ENCODE measurements around the gene HCN3. TPM values are rescaled to one million over a fixed set of nuclear protein-coding genes. Genes with fewer than 3 reads are reported as not detected.

Gene HCN3
- total and polyA plus RNA-seq, 2 donors (not counting 3 experiments of a cell fraction or from before 2014, with no cell fraction given): 3.3 to 4.1 TPM

DNA sequence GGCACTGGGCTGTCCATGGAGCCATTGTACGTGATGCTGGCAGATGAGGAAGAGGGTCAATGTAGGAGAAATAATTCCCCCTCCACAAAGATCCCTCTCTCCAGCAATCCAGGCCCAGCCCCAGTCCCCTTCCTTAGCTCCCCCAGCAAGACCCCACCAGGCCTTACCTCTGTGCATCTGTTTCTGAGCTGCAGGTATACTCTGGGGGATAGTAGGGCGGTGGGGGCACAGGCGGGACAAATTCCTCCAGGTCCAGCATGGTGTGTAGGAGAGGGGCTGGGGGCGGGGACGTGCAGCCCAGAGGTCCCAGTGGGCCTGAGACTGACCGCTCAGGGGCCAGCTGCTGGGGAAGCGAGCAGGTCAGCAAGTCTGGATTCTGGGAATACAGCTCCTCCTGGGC, 25.7 kb upstream of the HCN3 start:
- H4K20me1 ChIP-seq (replicated peaks; ENCODE audit: control insufficient read depth, extremely low read depth, insufficient read depth, low read length): no peaks in the 10 kb centered on the region
- dilution Hi-C loops (cut with MboI; ENCODE audit: extremely low pct_ligation_motif_present, low sequenced_read_pairs): no loop called here
- H3K79me2 ChIP-seq (ENCODE audit: control insufficient read depth, insufficient read depth, low read length): peaks cover 9% of the 10 kb centered on the region
- H3K4me2 ChIP-seq (ENCODE audit: insufficient read depth, low read length): no peak overlapping the region
- H3K4me1 ChIP-seq (ENCODE audit: control insufficient read depth, extremely low read depth, insufficient read depth, low read length): peaks cover 29% of the 10 kb centered on the region
- peaks cover 6 to 16% of the 10 kb centered on the region in 2 experiments for H3K36me3 ChIP-seq (ENCODE audit: control insufficient read depth in 2 of 2, extremely low read depth in 1 of 2, insufficient read depth in 2 of 2, low read length in 2 of 2)
- H3K27ac ChIP-seq (ENCODE audit: insufficient read depth, low read depth, low read length): no peak overlapping the region
- no peaks in the 10 kb centered on the region for H3K9me3 ChIP-seq (replicated peaks; ENCODE audit: control insufficient read depth, insufficient read depth, low read length)
- POLR2A ChIA-PET: no interaction called here
- intact Hi-C loops (cut with micrococcal nuclease): loop anchor here (10.0 kb wide), 1 partner anchor 313 kb away; the partner anchor contains the start of gene ASH1L
- no peak for FAIRE-seq
- H2AFZ ChIP-seq (ENCODE audit: low read depth, low read length): no peak overlapping the region
- no peaks in the 10 kb centered on the region for H3K27me3 ChIP-seq (ENCODE audit: control insufficient read depth in 2 of 2, insufficient read depth in 2 of 2, low read length in 2 of 2)
- H3K9me1 ChIP-seq (replicated peaks; ENCODE audit: control insufficient read depth, extremely low read depth, insufficient read depth, low read length): no peaks in the 10 kb centered on the region
- DNase-seq (ENCODE audit: low read depth, low spot score): no peak
- H3K4me3 ChIP-seq (replicated peaks in 1 of 3; ENCODE audit: insufficient read depth in 1 of 3, low read depth in 1 of 3, low read length in 3 of 3): no peak overlapping the region
- CTCF ChIA-PET: interaction anchor here (0.8 to 5.8 kb wide), 35 partner anchors 8 to 401 kb away, joined by 3 to 115 read pairs (median 6); partner anchors contain the start of genes ASH1L, CLK2, FDPS and HCN3
- no peak overlapping the region for H3K9ac ChIP-seq (replicated peaks; ENCODE audit: extremely low read depth, insufficient read depth, low read length)
- no peak for TF ChIP-seq FOS (IDR thresholded peaks at IDR 0.05; ENCODE audit: borderline replicate concordance, insufficient read depth, low read length)
- no peak for TF ChIP-seq EZH2 (IDR thresholded peaks at IDR 0.05; ENCODE audit: borderline replicate concordance, low read depth, low read length, severe bottlenecking)
- no peak for TF ChIP-seq GATA2 (IDR thresholded peaks at IDR 0.05; ENCODE audit: insufficient read depth, insufficient read length, low read depth, low read length)
- TF ChIP-seq MYC (IDR thresholded peaks at IDR 0.05; ENCODE audit: low read depth, low read length): no peak
- TF ChIP-seq POLR2A (IDR thresholded peaks at IDR 0.05; ENCODE audit: low read depth, low read length): no peak
- no peak for TF ChIP-seq CTCF (IDR thresholded peaks at IDR 0.05; ENCODE audit: extremely low read depth in 1 of 2, insufficient read depth in 1 of 2, low read depth in 1 of 2, low read length in 2 of 2)
- no peak for TF ChIP-seq POLR2AphosphoS5 (IDR thresholded peaks at IDR 0.05; ENCODE audit: insufficient read depth, low read depth, low read length)
- no peak for TF ChIP-seq JUN (IDR thresholded peaks at IDR 0.05; ENCODE audit: borderline replicate concordance, insufficient read depth, insufficient read length, low read depth)
- TF ChIP-seq, protein P1, sequence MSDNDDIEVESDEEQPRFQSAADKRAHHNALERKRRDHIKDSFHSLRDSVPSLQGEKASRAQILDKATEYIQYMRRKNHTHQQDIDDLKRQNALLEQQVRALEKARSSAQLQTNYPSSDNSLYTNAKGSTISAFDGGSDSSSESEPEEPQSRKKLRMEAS (IDR thresholded peaks at IDR 0.05; ENCODE audit: insufficient read depth, insufficient read length): no peak
- no TSS peak for BruUV-seq (replicated peaks)
